WTC11 (cell line): ENCODE results near the gene TEKT2. TPM values are rescaled to one million over a fixed set of nuclear protein-coding genes. Genes with fewer than 3 reads are reported as not detected.

Experiments used
- ATAC-seq: fragments of 200-7000 bp; cut with Tn5 transposase; 2 replicates; pipeline ENCODE4 v1.10.0; 2021; ENCODE audit warnings: mild to moderate bottlenecking, moderate library complexity
- CTCF ChIA-PET: fragments of 300-600 bp; sonication (Branson Sonifier 250); formaldehyde crosslinking; loops from one replicate; lab custom pipeline; 2021; ENCODE audit warnings: antibody characterized with exemption; lab: Charles Lee
- POLR2A ChIA-PET: fragments of 350-600 bp; sonication (Branson Sonifier 250); formaldehyde crosslinking; loops from one replicate; lab custom pipeline; 2021; ENCODE audit warnings: antibody characterized with exemption; lab: Charles Lee
- DNase-seq: peaks from one replicate; pipeline ENCODE4 v3.0.0; 2021; ENCODE audit warnings: low spot score
- H3K27ac Mint-ChIP-seq: 2 replicates; pipeline ENCODE4 v1.8.0; 2021; ENCODE audit warnings: mixed read lengths
- H3K27me3 Mint-ChIP-seq: 2 replicates; pipeline ENCODE4 v1.8.0; 2021; ENCODE audit warnings: low read depth, mild to moderate bottlenecking, moderate library complexity, mixed read lengths
- H3K36me3 Mint-ChIP-seq: 2 replicates; pipeline ENCODE4 v1.8.0; 2021; ENCODE audit warnings: mixed read lengths
- H3K4me1 Mint-ChIP-seq: 2 replicates; pipeline ENCODE4 v1.8.0; 2022; ENCODE audit warnings: mixed read lengths
- H3K4me3 Mint-ChIP-seq: 2 replicates; pipeline ENCODE4 v1.8.0; 2021; ENCODE audit warnings: mild to moderate bottlenecking, moderate library complexity, mixed read lengths
- H3K9me3 Mint-ChIP-seq: 2 replicates; pipeline ENCODE4 v1.8.0; 2021; ENCODE audit warnings: mixed read lengths
- ARID4B ChIP-seq: sonication (generic); formaldehyde crosslinking; IDR thresholded peaks from 2 replicates; pipeline ENCODE4 v1.8.0; 2023; ENCODE audit warnings: missing genetic modification reagents, mild to moderate bottlenecking, borderline replicate concordance
- ATF2 ChIP-seq: sonication (generic); formaldehyde crosslinking; IDR thresholded peaks from 2 replicates; pipeline ENCODE4 v1.8.1; 2022; ENCODE audit warnings: low read depth, missing genetic modification reagents, borderline replicate concordance
- E2F1 ChIP-seq: sonication (generic); formaldehyde crosslinking; IDR thresholded peaks from 2 replicates; pipeline ENCODE4 v1.8.0; 2022; ENCODE audit warnings: mild to moderate bottlenecking, missing genetic modification reagents
- EMX1 ChIP-seq: fragments of 250-450 bp; sonication (Bioruptor Pico); IDR thresholded peaks from 2 replicates; pipeline ENCODE4 v1.8.0; 2021; ENCODE audit warnings: mild to moderate bottlenecking
- FOXP1 ChIP-seq: sonication (generic); formaldehyde crosslinking; IDR thresholded peaks from 2 replicates; pipeline ENCODE4 v1.8.0; 2022; ENCODE audit warnings: missing genetic modification reagents, mild to moderate bottlenecking, moderate library complexity, borderline replicate concordance
- IRF2 ChIP-seq: sonication (generic); formaldehyde crosslinking; IDR thresholded peaks from 2 replicates; pipeline ENCODE4 v1.8.0; 2022; ENCODE audit warnings: low read depth, missing genetic modification reagents, borderline replicate concordance
- MXD4 ChIP-seq: fragments of 250-450 bp; sonication (Bioruptor Pico); IDR thresholded peaks from 2 replicates; pipeline ENCODE4 v1.8.0; 2021; ENCODE audit warnings: mild to moderate bottlenecking, moderate library complexity, borderline replicate concordance
- MYBL2 ChIP-seq: sonication (generic); formaldehyde crosslinking; IDR thresholded peaks from 2 replicates; pipeline ENCODE4 v1.8.1; 2023; ENCODE audit warnings: mild to moderate bottlenecking, moderate library complexity, missing genetic modification reagents
- NFATC4 ChIP-seq: fragments of 250-450 bp; sonication (Bioruptor Pico); IDR thresholded peaks from 2 replicates; pipeline ENCODE4 v1.9.0; 2021; ENCODE audit warnings: mild to moderate bottlenecking
- PRRX2 ChIP-seq: fragments of 250-450 bp; sonication (Bioruptor Pico); IDR thresholded peaks from 2 replicates; pipeline ENCODE4 v1.8.0; 2021; ENCODE audit warnings: mild to moderate bottlenecking
- RORB ChIP-seq: fragments of 250-450 bp; sonication (Bioruptor Pico); IDR thresholded peaks from 2 replicates; pipeline ENCODE4 v1.9.0; 2021; ENCODE audit warnings: mild to moderate bottlenecking
- SMAD4 ChIP-seq: sonication (generic); formaldehyde crosslinking; IDR thresholded peaks from 2 replicates; pipeline ENCODE4 v1.8.0; 2022; ENCODE audit warnings: mild to moderate bottlenecking, missing genetic modification reagents
- TEAD1 ChIP-seq: sonication (generic); formaldehyde crosslinking; IDR thresholded peaks from 2 replicates; pipeline ENCODE4 v1.8.0; 2022; ENCODE audit warnings: mild to moderate bottlenecking, missing genetic modification reagents
- TP53 ChIP-seq: sonication (generic); formaldehyde crosslinking; IDR thresholded peaks from 2 replicates; pipeline ENCODE4 v1.8.1; 2023; ENCODE audit warnings: mild to moderate bottlenecking, missing genetic modification reagents
- ZNF219 ChIP-seq: sonication (generic); formaldehyde crosslinking; IDR thresholded peaks from 2 replicates; pipeline ENCODE4 v1.8.0; 2023; ENCODE audit warnings: missing genetic modification reagents, mild to moderate bottlenecking, borderline replicate concordance
- ZNF263 ChIP-seq: sonication (generic); formaldehyde crosslinking; IDR thresholded peaks from 2 replicates; pipeline ENCODE4 v1.8.1; 2022; ENCODE audit warnings: low read depth, mild to moderate bottlenecking, moderate library complexity, missing genetic modification reagents
- ZNF416 ChIP-seq: fragments of 250-450 bp; sonication (Bioruptor Pico); IDR thresholded peaks from 2 replicates; pipeline ENCODE4 v1.9.0; 2021; ENCODE audit warnings: mild to moderate bottlenecking, inconsistent platforms
- total RNA-seq: library from RNA; stranded (reverse); gene quantifications from 3 replicates; pipeline ENCODE4 v1.2.3, GENCODE V29; 2021
- TF ChIP-seq, protein P1 (sequence below): sonication (generic); formaldehyde crosslinking; IDR thresholded peaks from 2 replicates; pipeline ENCODE4 v1.8.1; 2023; ENCODE audit warnings: mild to moderate bottlenecking, moderate library complexity, missing genetic modification reagents
- TF ChIP-seq, protein P2 (sequence below): sonication (generic); formaldehyde crosslinking; IDR thresholded peaks from 2 replicates; pipeline ENCODE4 v1.8.0; 2022; ENCODE audit warnings: missing genetic modification reagents
- TF ChIP-seq, protein P3 (sequence below): sonication (generic); formaldehyde crosslinking; IDR thresholded peaks from 2 replicates; pipeline ENCODE4 v1.8.0; 2022; ENCODE audit warnings: mild to moderate bottlenecking, missing genetic modification reagents

Gene TEKT2
- total RNA-seq, 1 experiment from 2014 or later: 1.9 TPM

- TF ChIP-seq ARID4B (CRISPR knock-in tag): no peak
- TF ChIP-seq MYBL2: no peak
- no peak for TF ChIP-seq PRRX2 (CRISPR knock-in tag)
- TF ChIP-seq, protein P1, sequence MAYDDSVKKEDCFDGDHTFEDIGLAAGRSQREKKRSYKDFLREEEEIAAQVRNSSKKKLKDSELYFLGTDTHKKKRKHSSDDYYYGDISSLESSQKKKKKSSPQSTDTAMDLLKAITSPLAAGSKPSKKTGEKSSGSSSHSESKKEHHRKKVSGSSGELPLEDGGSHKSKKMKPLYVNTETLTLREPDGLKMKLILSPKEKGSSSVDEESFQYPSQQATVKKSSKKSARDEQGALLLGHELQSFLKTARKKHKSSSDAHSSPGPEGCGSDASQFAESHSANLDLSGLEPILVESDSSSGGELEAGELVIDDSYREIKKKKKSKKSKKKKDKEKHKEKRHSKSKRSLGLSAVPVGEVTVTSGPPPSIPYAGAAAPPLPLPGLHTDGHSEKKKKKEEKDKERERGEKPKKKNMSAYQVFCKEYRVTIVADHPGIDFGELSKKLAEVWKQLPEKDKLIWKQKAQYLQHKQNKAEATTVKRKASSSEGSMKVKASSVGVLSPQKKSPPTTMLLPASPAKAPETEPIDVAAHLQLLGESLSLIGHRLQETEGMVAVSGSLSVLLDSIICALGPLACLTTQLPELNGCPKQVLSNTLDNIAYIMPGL: no peak
- TF ChIP-seq NFATC4 (CRISPR knock-in tag): no peak
- no peak for TF ChIP-seq MXD4 (CRISPR knock-in tag)
- TF ChIP-seq ZNF219 (CRISPR knock-in tag): no peak
- TF ChIP-seq E2F1 (CRISPR knock-in tag): no peak
- TF ChIP-seq, protein P2, sequence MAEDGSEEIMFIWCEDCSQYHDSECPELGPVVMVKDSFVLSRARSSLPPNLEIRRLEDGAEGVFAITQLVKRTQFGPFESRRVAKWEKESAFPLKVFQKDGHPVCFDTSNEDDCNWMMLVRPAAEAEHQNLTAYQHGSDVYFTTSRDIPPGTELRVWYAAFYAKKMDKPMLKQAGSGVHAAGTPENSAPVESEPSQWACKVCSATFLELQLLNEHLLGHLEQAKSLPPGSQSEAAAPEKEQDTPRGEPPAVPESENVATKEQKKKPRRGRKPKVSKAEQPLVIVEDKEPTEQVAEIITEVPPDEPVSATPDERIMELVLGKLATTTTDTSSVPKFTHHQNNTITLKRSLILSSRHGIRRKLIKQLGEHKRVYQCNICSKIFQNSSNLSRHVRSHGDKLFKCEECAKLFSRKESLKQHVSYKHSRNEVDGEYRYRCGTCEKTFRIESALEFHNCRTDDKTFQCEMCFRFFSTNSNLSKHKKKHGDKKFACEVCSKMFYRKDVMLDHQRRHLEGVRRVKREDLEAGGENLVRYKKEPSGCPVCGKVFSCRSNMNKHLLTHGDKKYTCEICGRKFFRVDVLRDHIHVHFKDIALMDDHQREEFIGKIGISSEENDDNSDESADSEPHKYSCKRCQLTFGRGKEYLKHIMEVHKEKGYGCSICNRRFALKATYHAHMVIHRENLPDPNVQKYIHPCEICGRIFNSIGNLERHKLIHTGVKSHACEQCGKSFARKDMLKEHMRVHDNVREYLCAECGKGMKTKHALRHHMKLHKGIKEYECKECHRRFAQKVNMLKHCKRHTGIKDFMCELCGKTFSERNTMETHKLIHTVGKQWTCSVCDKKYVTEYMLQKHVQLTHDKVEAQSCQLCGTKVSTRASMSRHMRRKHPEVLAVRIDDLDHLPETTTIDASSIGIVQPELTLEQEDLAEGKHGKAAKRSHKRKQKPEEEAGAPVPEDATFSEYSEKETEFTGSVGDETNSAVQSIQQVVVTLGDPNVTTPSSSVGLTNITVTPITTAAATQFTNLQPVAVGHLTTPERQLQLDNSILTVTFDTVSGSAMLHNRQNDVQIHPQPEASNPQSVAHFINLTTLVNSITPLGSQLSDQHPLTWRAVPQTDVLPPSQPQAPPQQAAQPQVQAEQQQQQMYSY (CRISPR knock-in tag): no peak
Measured at GRCh38 chr1:36133484-36133883, 49.6 kb downstream of the TEKT2 start (continued).

- no peaks in the 10 kb centered on the region for H3K9me3 Mint-ChIP-seq
- H3K36me3 Mint-ChIP-seq: peaks cover 10% of the 10 kb centered on the region; the same call in 1 of the 2 replicates
- H3K27ac Mint-ChIP-seq: no peak overlapping the region
- H3K4me3 Mint-ChIP-seq: no peak overlapping the region
- ChIA-PET CTCF (interaction anchor here (1.2 to 5.5 kb wide), 22 partner anchors 10 to 277 kb away, joined by 3 to 142 read pairs (median 10); partner anchors contain the start of genes SH3D21, TEKT2, THRAP3 and TRAPPC3), POLR2A (interaction anchor here (0.6 kb wide), 1 partner anchor 76 kb away, joined by 4 read pairs; no protein-coding TSS in a partner anchor)
- ATAC-seq (no peak), DNase-seq (no peak)
- no peaks in the 10 kb centered on the region for H3K27me3 Mint-ChIP-seq
- H3K4me1 Mint-ChIP-seq: peaks cover 6% of the 10 kb centered on the region
- TF ChIP-seq, protein P3, sequence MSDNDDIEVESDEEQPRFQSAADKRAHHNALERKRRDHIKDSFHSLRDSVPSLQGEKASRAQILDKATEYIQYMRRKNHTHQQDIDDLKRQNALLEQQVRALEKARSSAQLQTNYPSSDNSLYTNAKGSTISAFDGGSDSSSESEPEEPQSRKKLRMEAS (CRISPR knock-in tag): no peak
- TF ChIP-seq ZNF263 (CRISPR knock-in tag) (no peak), FOXP1 (CRISPR knock-in tag) (no peak), EMX1 (no peak), ATF2 (CRISPR knock-in tag) (no peak), ARID4B (CRISPR knock-in tag) (no peak), TEAD1 (CRISPR knock-in tag) (no peak), SMAD4 (CRISPR knock-in tag) (no peak), RORB (CRISPR knock-in tag) (no peak), ZNF416 (CRISPR knock-in tag) (no peak), IRF2 (CRISPR knock-in tag) (no peak), TP53 (CRISPR knock-in tag) (no peak)
Measured at GRCh38 chr1:36134031-36134430, 50.1 kb downstream of the TEKT2 start.
